GM12872 (cell line): ENCODE results near the gene KDR.

Experiments
- TF ChIP-seq, protein P1 (sequence below): IDR thresholded peaks from 3 replicates; pipeline ENCODE4 v1.5.1; 2011; ENCODE audit warnings: low read depth, mild to moderate bottlenecking, low read length, moderate library complexity; ENCODE audit not compliant: insufficient read depth

The KDR gene

GRCh38 chr4:55123791-55124190 is 1.6 kb downstream of the KDR start:
- TF ChIP-seq, protein P1, sequence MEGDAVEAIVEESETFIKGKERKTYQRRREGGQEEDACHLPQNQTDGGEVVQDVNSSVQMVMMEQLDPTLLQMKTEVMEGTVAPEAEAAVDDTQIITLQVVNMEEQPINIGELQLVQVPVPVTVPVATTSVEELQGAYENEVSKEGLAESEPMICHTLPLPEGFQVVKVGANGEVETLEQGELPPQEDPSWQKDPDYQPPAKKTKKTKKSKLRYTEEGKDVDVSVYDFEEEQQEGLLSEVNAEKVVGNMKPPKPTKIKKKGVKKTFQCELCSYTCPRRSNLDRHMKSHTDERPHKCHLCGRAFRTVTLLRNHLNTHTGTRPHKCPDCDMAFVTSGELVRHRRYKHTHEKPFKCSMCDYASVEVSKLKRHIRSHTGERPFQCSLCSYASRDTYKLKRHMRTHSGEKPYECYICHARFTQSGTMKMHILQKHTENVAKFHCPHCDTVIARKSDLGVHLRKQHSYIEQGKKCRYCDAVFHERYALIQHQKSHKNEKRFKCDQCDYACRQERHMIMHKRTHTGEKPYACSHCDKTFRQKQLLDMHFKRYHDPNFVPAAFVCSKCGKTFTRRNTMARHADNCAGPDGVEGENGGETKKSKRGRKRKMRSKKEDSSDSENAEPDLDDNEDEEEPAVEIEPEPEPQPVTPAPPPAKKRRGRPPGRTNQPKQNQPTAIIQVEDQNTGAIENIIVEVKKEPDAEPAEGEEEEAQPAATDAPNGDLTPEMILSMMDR: no peak

GRCh38 chr4:55122235-55122634 is 3.2 kb downstream of the KDR start:
- TF ChIP-seq, protein P1: no peak

DNA sequence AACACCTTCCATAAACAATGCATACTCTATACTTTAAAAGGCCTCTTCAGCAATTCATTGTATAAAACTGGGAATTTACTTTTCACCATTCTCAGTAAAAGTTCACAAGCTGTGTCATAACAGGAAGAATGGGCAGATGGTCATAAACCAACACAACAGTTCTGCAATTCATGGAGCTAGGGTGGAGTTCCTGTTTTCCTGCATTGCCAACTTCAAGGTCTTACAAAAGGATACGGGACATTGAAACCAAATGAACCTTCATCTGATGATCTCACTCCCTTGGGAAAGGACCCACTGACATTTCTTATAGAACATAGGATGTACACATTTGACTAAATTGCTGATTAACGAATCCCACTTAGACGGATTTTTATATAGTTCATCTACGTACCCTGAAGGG is 4.1 kb downstream of the KDR start:
- TF ChIP-seq, protein P1: no peak

DNA sequence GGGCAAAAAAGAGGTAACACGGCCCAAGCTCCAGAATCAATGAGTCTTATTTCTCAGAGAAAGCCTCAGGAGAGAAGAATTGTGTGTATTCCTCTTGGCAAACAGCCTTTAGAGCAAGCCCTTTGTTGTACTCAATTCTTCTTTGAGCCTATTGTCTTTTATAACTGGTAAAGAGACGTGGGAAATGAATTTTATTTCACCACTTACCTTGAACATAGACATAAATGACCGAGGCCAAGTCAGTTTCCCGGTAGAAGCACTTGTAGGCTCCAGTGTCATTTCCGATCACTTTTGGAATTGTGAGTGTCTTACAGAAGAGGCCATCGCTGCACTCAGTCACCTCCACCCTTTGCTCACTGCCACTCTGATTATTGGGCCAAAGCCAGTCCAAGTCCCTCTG is 7.0 kb downstream of the KDR start:
- TF ChIP-seq, protein P1: no peak

- TF ChIP-seq, protein P1: no peak
Observed at GRCh38 chr4:55117511-55117910, 7.9 kb downstream of the KDR start.

DNA sequence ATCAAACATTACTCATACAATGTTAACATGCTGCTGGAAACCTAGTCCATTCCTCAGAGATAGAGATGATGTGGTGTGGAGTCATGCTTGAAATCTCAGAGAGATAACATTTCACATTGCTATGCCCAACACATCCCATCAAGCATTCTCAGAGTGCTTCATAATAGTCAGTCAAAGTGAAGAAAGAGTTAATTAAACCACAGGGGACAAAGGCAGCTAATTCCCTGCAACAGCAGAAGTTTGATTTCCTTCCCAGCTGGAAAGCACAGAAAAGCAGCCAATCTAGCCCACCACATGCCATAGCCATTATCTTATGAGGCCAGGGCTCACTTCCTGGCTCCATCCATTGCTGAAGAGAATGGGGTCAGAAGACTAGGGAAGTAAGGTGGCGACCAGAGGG is 8.9 kb downstream of the KDR start:
- TF ChIP-seq, protein P1: no peak

GRCh38 chr4:55111601-55112000 is 13.8 kb downstream of the KDR start:
- TF ChIP-seq, protein P1: no peak

DNA sequence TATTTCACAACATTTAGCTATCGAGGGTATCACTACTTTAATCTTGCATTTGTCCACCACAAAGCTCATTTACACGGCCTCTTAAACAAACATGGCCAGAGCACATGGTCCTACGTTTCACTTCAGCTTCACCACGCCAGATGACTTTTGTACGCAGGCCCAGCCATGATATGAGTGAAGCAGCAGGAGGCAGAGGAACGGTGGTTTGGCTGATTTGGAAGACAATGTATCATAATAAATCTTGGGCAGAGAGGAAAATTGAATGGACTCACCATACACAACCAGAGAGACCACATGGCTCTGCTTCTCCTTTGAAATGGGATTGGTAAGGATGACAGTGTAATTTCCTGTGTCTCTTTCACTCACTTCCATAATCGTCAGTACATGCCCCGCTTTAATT is 15.3 kb downstream of the KDR start:
- TF ChIP-seq, protein P1: no peak
